Endothelial cell of umbilical vein (primary cell): ENCODE results near the gene LRTM2. TPM values are rescaled to one million over a fixed set of nuclear protein-coding genes. Genes with fewer than 3 reads are reported as not detected.

ENCODE experiments used
- BruUV-seq: library from RNA; stranded (reverse); fragments of 400-500 nt; replicated peaks from 2 replicates; lab custom pipeline; 2021; lab: Mats Ljungman, UMichigan
- CTCF ChIA-PET: fragments of 300-600, 350-600 bp; sonication (Branson Sonifier 250); formaldehyde crosslinking; loops from one replicate; lab custom pipeline; 2021; ENCODE audit warnings: antibody characterized with exemption, inconsistent platforms; lab: Charles Lee
- POLR2A ChIA-PET: fragments of 300-600, 350-600 bp; sonication (Branson Sonifier 250); formaldehyde crosslinking; loops from one replicate; lab custom pipeline; 2021; ENCODE audit warnings: antibody characterized with exemption, inconsistent platforms; lab: Charles Lee
- DNase-seq: peaks from one replicate; pipeline ENCODE4 v3.0.0-alpha.2; 2011; ENCODE audit warnings: low read depth, low spot score
- FAIRE-seq: peaks from 2 replicates; lab custom pipeline; 2011; peaks lifted over from hg19 to GRCh38; lab: Jason Lieb, UNC
- H2AFZ ChIP-seq: 2 replicates; pipeline ENCODE4 v1.6.0; 2012; ENCODE audit warnings: low read depth, low read length, control low read depth, inconsistent platforms
- H3K27ac ChIP-seq: 2 replicates; pipeline ENCODE4 v1.5.1; 2011; ENCODE audit warnings: low read depth, mild to moderate bottlenecking, control low read depth, low read length, moderate library complexity; ENCODE audit not compliant: insufficient read depth
- H3K27me3 ChIP-seq, 2 experiments: 2 replicates each; pipeline versions ENCODE4 v1.6.0 to v1.6.1; 2011; ENCODE audit warnings: low read length in 2 of 2, mixed read lengths in 1 of 2; ENCODE audit not compliant: control insufficient read depth in 2 of 2, insufficient read depth in 2 of 2
- H3K36me3 ChIP-seq, 2 experiments: 2 replicates in 1 of 2; 3 replicates in 1 of 2; pipeline ENCODE4 v1.5.1; 2011; ENCODE audit warnings: low read length in 2 of 2, mild to moderate bottlenecking in 1 of 2, moderate library complexity in 1 of 2; ENCODE audit not compliant: control insufficient read depth in 2 of 2, insufficient read depth in 2 of 2; ENCODE audit errors: extremely low read depth in 1 of 2
- H3K4me1 ChIP-seq: 3 replicates; pipeline ENCODE4 v1.5.1; 2011; ENCODE audit warnings: mild to moderate bottlenecking, low read length; ENCODE audit not compliant: control insufficient read depth, insufficient read depth; ENCODE audit errors: extremely low read depth
- H3K4me2 ChIP-seq: 2 replicates; pipeline ENCODE4 v1.6.1; 2011; ENCODE audit warnings: low read length, control low read depth, mixed read lengths; ENCODE audit not compliant: insufficient read depth
- H3K4me3 ChIP-seq, 3 experiments: fragments of 200-600 bp in 1 of 3; sonication (generic), shearing (Covaris generic) in 1 of 3; replicated peaks in 1 of 3; 2 replicates each; pipeline ENCODE4 v1.5.1; 2011 to 2016; ENCODE audit warnings: control low read depth in 3 of 3, low read length in 3 of 3, mild to moderate bottlenecking in 2 of 3, inconsistent platforms in 1 of 3, low read depth in 1 of 3, moderate library complexity in 1 of 3; ENCODE audit not compliant: insufficient read depth in 1 of 3
- H3K79me2 ChIP-seq: 2 replicates; pipeline ENCODE4 v1.6.0; 2012; ENCODE audit warnings: low read length, inconsistent platforms; ENCODE audit not compliant: control insufficient read depth, insufficient read depth
- H3K9ac ChIP-seq: replicated peaks from 2 replicates; pipeline ENCODE3; 2011; ENCODE audit warnings: low read length, control low read depth; ENCODE audit not compliant: insufficient read depth; ENCODE audit errors: extremely low read depth
- H3K9me1 ChIP-seq: replicated peaks from 3 replicates; pipeline ENCODE4 v1.6.0; 2011; ENCODE audit warnings: mild to moderate bottlenecking, low read length; ENCODE audit not compliant: control insufficient read depth, insufficient read depth; ENCODE audit errors: extremely low read depth
- H3K9me3 ChIP-seq: replicated peaks from 2 replicates; pipeline ENCODE4 v1.5.1; 2012; ENCODE audit warnings: low read length, inconsistent platforms; ENCODE audit not compliant: control insufficient read depth, insufficient read depth
- H4K20me1 ChIP-seq: replicated peaks from 2 replicates; pipeline ENCODE3; 2011; ENCODE audit warnings: mild to moderate bottlenecking, low read length; ENCODE audit not compliant: control insufficient read depth, insufficient read depth; ENCODE audit errors: extremely low read depth
- EZH2 ChIP-seq: IDR thresholded peaks from 2 replicates; pipeline ENCODE4 v1.6.1; 2012; ENCODE audit warnings: borderline replicate concordance, low read depth, mild to moderate bottlenecking, moderate library complexity, low read length, inconsistent platforms; ENCODE audit not compliant: severe bottlenecking
- FOS ChIP-seq: IDR thresholded peaks from 2 replicates; pipeline ENCODE4 v1.6.1; 2011; ENCODE audit warnings: mild to moderate bottlenecking, low read length, moderate library complexity, borderline replicate concordance; ENCODE audit not compliant: insufficient read depth
- GATA2 ChIP-seq: IDR thresholded peaks from 2 replicates; pipeline ENCODE4 v1.7.0; 2011; ENCODE audit warnings: low read depth, mild to moderate bottlenecking, moderate library complexity, mixed read lengths, low read length; ENCODE audit not compliant: insufficient read length, insufficient read depth
- JUN ChIP-seq: IDR thresholded peaks from 2 replicates; pipeline ENCODE4 v1.6.1; 2011; ENCODE audit warnings: borderline replicate concordance, low read depth; ENCODE audit not compliant: insufficient read length, insufficient read depth
- MYC ChIP-seq: IDR thresholded peaks from one replicate; pipeline ENCODE4 v1.6.1; 2011; ENCODE audit warnings: mild to moderate bottlenecking, low read depth, low read length
- POLR2A ChIP-seq: IDR thresholded peaks from 2 replicates; pipeline ENCODE4 v1.6.1; 2012; ENCODE audit warnings: low read depth, mild to moderate bottlenecking, control low read depth, low read length
- POLR2AphosphoS5 ChIP-seq: IDR thresholded peaks from 2 replicates; pipeline ENCODE4 v1.6.1; 2012; ENCODE audit warnings: low read depth, mild to moderate bottlenecking, control low read depth, low read length, moderate library complexity; ENCODE audit not compliant: insufficient read depth
- dilution Hi-C: fragments of 300-500 bp; cut with MboI; formaldehyde crosslinking; loops from one replicate; pipeline ENCODE4 v1.15.0; 2019; ENCODE audit warnings: low sequenced_read_pairs; ENCODE audit not compliant: extremely low pct_ligation_motif_present
- intact Hi-C: fragments of 100-400 bp; cut with micrococcal nuclease; formaldehyde crosslinking; loops from one replicate; pipeline ENCODE4 v1.10.0; 2022
- polyA plus RNA-seq, 4 experiments: library from polyadenylated mRNA; depleted of rRNA in 3 of 4; stranded (reverse) in 3 of 4; unstranded in 1 of 4; fragments of >200 nt; gene quantifications; 2 replicates each; pipeline versions ENCODE4 v1.2.1 to v1.2.3, GENCODE V29; 2011 to 2012; ENCODE audit warnings: missing spikeins in 1 of 4
- total RNA-seq: library from RNA; stranded (reverse); gene quantifications from 2 replicates; pipeline ENCODE4 v1.2.3, GENCODE V29; 2021
- TF ChIP-seq, protein P1 (sequence below), 2 donors: IDR thresholded peaks; 1 replicate in 1 of 2; 2 replicates in 1 of 2; pipeline ENCODE4 v1.5.1; 2011; ENCODE audit warnings: low read length in 2 of 2, mild to moderate bottlenecking in 2 of 2, moderate library complexity in 2 of 2, control low read depth in 1 of 2, inconsistent platforms in 1 of 2, low read depth in 1 of 2; ENCODE audit not compliant: insufficient read depth in 1 of 2; ENCODE audit errors: extremely low read depth in 1 of 2
- TF ChIP-seq, protein P2 (sequence below): IDR thresholded peaks from 2 replicates; pipeline ENCODE4 v1.6.1; 2011; ENCODE audit not compliant: insufficient read depth, insufficient read length

The LRTM2 gene
- total and polyA plus RNA-seq, 2 donors (not counting 3 experiments of a cell fraction or from before 2014, with no cell fraction given), result not detected

DNA sequence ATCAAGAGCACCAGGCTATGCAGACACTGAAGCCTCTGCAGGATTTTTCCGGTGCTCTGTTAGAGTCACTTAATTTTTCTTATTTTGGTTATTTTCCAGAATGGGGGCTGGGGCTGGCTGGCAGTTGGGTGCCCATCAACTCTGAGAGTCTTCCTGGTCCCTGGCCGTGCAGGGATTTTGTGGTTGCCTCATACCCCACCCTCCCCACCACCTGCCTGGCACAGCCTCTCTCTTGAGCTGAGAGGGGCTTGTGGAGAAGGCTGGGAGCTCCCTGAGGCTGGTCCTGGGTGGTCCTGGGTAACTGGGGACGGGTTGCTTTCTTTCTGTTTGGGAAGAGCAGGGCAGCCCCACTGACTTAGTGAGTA is 23.3 kb downstream of the LRTM2 start:
- Histone ChIP-seq H3K4me2 (no peak overlapping the region), H3K4me3 (no peak overlapping the region), H3K79me2 (no peaks in the 10 kb centered on the region), H4K20me1 (no peaks in the 10 kb centered on the region), H3K9me3 (no peaks in the 10 kb centered on the region), H3K27ac (no peak overlapping the region), H3K27me3 (peaks cover 0 to 3% of the 10 kb centered on the region in 2 experiments), H3K4me1 (no peaks in the 10 kb centered on the region), H3K36me3 (no peaks in the 10 kb centered on the region), H3K9ac (no peak overlapping the region), H3K9me1 (no peaks in the 10 kb centered on the region), H2AFZ (no peak overlapping the region)
- intact Hi-C loops, result no loop called here
- DNase-seq (no peak), FAIRE-seq (no peak)
- ChIA-PET POLR2A (no interaction called here), CTCF (interaction anchor here (1.2 to 1.6 kb wide), 2 partner anchors 9 to 97 kb away, joined by 3 to 6 read pairs; no protein-coding TSS in a partner anchor)
- TF ChIP-seq EZH2 (no peak), JUN (no peak), POLR2A (no peak)
- dilution Hi-C loops, result no loop called here
- no TSS peak for BruUV-seq

DNA sequence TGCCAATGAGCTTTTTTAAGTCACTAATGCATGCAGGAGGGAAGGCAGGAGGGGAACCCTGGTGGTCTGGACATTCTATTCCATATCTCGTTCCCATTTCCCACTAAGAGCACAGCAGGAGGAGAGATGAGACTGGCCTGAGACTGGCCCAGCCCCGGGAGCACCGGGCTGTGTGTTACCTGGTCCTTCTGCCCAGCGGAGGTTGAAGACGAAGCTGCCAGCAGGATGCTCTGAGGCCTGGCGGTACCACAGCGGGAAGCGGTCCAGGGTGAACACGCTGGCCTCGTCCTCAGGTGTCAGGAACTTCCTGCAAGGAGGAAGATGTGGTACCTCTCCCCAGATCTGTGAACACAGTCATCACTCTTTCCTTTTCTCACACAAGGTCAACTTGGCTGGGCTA is 23.9 kb downstream of the LRTM2 start:
- no peak overlapping the region for H3K9ac ChIP-seq
- no peak overlapping the region for H3K4me2 ChIP-seq
- ChIA-PET POLR2A (no interaction called here), CTCF (interaction anchor here (1.2 to 1.6 kb wide), 2 partner anchors 10 to 96 kb away, joined by 3 to 6 read pairs; no protein-coding TSS in a partner anchor)
- DNase-seq (no peak), FAIRE-seq (no peak)
- TF ChIP-seq POLR2AphosphoS5 (no peak), FOS (no peak), GATA2 (no peak), POLR2A (no peak), MYC (no peak), EZH2 (no peak), JUN (no peak)
- TF ChIP-seq, protein P1, sequence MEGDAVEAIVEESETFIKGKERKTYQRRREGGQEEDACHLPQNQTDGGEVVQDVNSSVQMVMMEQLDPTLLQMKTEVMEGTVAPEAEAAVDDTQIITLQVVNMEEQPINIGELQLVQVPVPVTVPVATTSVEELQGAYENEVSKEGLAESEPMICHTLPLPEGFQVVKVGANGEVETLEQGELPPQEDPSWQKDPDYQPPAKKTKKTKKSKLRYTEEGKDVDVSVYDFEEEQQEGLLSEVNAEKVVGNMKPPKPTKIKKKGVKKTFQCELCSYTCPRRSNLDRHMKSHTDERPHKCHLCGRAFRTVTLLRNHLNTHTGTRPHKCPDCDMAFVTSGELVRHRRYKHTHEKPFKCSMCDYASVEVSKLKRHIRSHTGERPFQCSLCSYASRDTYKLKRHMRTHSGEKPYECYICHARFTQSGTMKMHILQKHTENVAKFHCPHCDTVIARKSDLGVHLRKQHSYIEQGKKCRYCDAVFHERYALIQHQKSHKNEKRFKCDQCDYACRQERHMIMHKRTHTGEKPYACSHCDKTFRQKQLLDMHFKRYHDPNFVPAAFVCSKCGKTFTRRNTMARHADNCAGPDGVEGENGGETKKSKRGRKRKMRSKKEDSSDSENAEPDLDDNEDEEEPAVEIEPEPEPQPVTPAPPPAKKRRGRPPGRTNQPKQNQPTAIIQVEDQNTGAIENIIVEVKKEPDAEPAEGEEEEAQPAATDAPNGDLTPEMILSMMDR (IDR thresholded peaks at IDR 0.05; ENCODE audit: extremely low read depth in 1 of 2, insufficient read depth in 1 of 2, low read depth in 1 of 2, low read length in 2 of 2), result no peak
- TF ChIP-seq, protein P2, sequence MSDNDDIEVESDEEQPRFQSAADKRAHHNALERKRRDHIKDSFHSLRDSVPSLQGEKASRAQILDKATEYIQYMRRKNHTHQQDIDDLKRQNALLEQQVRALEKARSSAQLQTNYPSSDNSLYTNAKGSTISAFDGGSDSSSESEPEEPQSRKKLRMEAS, result no peak
- H3K9me1 ChIP-seq, result no peaks in the 10 kb centered on the region
- H3K79me2 ChIP-seq, result no peaks in the 10 kb centered on the region
- H4K20me1 ChIP-seq, result no peaks in the 10 kb centered on the region
- intact Hi-C loops (no loop called here), dilution Hi-C loops (no loop called here)
- H3K4me1 ChIP-seq, result no peaks in the 10 kb centered on the region
- H3K27ac ChIP-seq, result no peak overlapping the region
- no peaks in the 10 kb centered on the region for H3K9me3 ChIP-seq
- H3K27me3 ChIP-seq, result peaks cover 0 to 5% of the 10 kb centered on the region in 2 experiments
- H3K4me3 ChIP-seq, result no peak overlapping the region
- no peak overlapping the region for H2AFZ ChIP-seq
- H3K36me3 ChIP-seq, result no peaks in the 10 kb centered on the region
- no TSS peak for BruUV-seq
